GM12878 (cell line): ENCODE results near the gene SLC30A4.

Source experiments
- CREM ChIP-seq: IDR thresholded peaks from 2 replicates; pipeline ENCODE4 v1.6.1; 2014; ENCODE audit warnings: antibody characterized with exemption, low read depth
- CUX1 ChIP-seq: IDR thresholded peaks from 2 replicates; pipeline ENCODE4 v1.6.1; 2012; ENCODE audit warnings: improper control_type of control experiment, low read depth, low read length; ENCODE audit not compliant: insufficient replicate concordance
- RCOR1 ChIP-seq: conservative IDR thresholded peaks from 2 replicates; pipeline ENCODE4 v1.6.1; 2012; ENCODE audit warnings: low read depth, low read length, improper control_type of control experiment
- ZBED1 ChIP-seq: IDR thresholded peaks from 2 replicates; pipeline ENCODE4 v1.6.1; 2016; ENCODE audit warnings: borderline replicate concordance

DNA sequence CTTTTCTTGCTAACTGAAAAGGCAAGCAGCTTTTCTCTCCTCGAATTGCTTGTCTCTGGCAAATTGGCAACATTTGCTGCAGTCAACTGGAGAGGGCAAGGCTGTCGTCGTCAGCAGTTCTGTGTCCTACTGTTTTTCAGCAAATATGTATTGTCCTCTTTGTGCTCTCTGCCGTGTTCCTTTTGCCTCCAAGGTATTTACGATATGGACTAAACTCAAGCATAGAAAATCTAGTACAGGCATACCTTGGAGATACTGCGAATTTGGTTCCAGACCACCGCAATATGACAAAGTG lies 558 bp upstream of the SLC30A4 start:
- TF ChIP-seq CUX1: no peak
- TF ChIP-seq RCOR1: no peak
- no peak for TF ChIP-seq ZBED1
- TF ChIP-seq CREM: no peak
